Right forelimb (tissue), 1 donor: ENCODE measurements around the gene PAFAH1B2.

Source experiments
- DNase-seq: peaks from one replicate; pipeline ENCODE4 v3.0.0-alpha.2; 2018

The PAFAH1B2 gene

GRCh38 chr11:117223741-117224689, 79.9 kb downstream of the PAFAH1B2 start:
- DNase-seq, result no peak

- DNase-seq, result no peak
Observed at GRCh38 chr11:117225553-117226170, 81.6 kb downstream of the PAFAH1B2 start.
